ENCODE results near the gene PKD2.
A peak's percentile ranks its signal among the peaks of the same experiment; 100 is the strongest.
"Not testable (repeated sequence)": the region's sequence is repeated elsewhere in the genome, so short reads cannot be mapped to it uniquely, and the experiment has no call there.

PKD2 gene

DNA sequence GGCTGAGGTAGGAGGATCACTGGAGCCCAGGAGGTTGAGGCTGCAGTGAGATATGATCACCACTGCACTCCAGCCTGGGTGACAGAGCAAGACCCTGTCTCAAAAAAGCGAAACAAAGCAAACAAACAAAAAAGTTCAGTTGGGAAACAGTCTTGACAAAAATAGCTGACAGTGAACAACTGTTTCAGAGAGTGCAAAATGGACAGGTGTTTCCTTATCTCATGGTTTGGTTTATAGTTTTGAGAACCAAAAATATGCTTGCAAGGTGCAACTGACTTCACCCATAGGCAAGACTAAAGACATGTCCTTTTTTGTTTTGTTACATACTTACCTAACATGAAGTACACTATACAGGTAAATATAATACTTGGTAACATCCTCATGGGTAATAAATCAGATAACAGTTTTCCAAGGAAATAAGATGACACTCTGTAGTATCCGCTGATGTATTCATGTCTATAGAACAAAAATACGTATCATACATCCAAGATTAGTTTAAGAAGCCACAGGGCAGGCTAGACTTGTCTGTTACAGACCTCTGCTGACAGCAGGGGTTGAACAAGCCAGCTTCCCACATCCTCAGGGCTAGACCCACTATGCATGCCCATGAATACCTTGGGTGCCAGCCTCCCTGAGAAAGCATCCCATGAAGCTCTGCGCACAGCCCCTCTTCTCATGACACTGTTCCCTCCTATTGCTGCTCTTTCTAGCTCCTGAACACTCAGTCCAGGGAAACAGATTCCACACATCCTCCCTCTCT is 91.7 kb downstream of the PKD2 start:
- TF ChIP-seq, protein P1, sequence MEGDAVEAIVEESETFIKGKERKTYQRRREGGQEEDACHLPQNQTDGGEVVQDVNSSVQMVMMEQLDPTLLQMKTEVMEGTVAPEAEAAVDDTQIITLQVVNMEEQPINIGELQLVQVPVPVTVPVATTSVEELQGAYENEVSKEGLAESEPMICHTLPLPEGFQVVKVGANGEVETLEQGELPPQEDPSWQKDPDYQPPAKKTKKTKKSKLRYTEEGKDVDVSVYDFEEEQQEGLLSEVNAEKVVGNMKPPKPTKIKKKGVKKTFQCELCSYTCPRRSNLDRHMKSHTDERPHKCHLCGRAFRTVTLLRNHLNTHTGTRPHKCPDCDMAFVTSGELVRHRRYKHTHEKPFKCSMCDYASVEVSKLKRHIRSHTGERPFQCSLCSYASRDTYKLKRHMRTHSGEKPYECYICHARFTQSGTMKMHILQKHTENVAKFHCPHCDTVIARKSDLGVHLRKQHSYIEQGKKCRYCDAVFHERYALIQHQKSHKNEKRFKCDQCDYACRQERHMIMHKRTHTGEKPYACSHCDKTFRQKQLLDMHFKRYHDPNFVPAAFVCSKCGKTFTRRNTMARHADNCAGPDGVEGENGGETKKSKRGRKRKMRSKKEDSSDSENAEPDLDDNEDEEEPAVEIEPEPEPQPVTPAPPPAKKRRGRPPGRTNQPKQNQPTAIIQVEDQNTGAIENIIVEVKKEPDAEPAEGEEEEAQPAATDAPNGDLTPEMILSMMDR (conservative IDR thresholded peaks at IDR 0.05; ENCODE audit: low read depth, low read length) = no peak

DNA sequence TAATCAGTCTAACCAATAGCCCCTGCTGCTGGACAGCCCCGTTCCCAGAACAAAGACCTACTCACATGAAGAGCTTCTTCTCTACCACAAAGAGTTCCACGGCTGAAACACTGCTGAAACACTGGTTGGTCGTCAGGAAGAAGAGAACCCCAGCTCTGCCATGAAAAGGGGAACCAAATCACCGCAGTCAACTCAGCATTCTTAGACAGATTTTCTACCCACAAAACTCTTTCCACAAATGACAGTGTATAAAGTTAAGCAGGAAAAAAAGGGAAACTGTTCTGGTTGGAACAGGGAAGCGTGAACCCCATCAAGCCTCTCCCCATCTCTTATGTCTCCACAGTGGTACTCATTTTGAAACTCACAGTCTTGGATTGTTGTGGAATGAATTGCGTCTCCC is 93.7 kb downstream of the PKD2 start:
- TF ChIP-seq, protein P1 (conservative IDR thresholded peaks at IDR 0.05; ENCODE audit: low read depth, low read length) = no peak
- no peak for DNase-seq (ENCODE audit: low read depth)
- no peak overlapping the region for H3K4me3 ChIP-seq (ENCODE audit: low read depth, low read length)

More for the DNA sequence above, 91.7 kb downstream of the PKD2 start:
- no peak overlapping the region for H3K4me3 ChIP-seq (ENCODE audit: low read depth, low read length)
- DNase-seq (ENCODE audit: low read depth) = no peak

DNA sequence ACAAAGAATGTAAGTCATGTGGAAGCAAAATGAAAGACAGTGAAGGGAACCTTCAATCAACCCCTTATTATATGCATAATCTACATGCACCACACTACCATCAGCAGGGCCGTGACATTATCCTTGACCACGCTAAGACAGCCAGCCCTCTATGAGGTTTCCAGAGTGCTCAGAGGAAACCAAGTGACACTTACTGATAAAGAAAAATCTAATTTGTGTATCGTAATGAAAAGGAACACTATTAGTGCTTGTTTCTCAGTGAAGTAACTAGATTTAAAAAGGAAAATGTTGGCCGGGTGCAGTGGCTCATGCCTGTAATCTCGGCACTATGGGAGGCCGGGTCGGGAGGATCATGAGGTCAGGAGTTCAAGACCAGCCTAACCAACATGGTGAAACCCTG is 94.6 kb downstream of the PKD2 start:
- TF ChIP-seq, protein P1 (conservative IDR thresholded peaks at IDR 0.05; ENCODE audit: low read depth, low read length) = no peak
- H3K4me3 ChIP-seq (ENCODE audit: low read depth, low read length) = no peak overlapping the region
- DNase-seq (ENCODE audit: low read depth) = no peak

DNA sequence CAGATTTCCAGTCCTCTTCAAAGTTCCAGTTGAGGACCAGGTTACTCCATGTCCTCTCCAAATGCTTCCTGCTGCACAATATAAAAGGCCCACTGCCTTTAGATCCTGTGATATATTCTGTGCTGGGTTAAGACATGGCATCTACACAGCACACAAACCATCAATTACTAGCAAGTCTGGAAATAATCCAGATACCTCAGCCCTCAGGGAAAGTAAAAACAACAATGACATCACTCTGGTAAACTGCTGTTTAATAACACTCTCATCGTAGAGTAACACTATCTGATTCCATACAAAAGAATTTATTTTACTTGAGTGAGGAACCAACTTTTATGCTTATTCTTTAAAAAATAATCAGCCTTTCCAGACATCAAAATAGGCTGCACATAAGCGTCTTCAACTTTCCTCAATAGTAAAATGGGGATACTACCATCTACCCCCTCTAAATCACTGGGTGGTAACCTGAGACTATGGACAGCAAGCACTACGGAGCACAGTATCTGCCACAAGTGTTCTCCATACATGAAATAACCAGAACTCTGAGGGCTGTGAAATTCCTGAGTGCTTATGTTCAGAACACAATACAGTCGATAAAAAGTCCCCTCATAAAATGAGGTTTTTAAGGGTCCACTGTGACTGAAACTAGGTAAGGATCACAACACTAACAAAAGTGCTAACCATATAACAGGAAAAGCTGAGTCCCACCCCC is 97.6 kb downstream of the PKD2 start:
- DNase-seq (ENCODE audit: low read depth) = peak; percentile 72
- TF ChIP-seq, protein P1 (conservative IDR thresholded peaks at IDR 0.05; ENCODE audit: low read depth, low read length) = no peak
- H3K4me3 ChIP-seq (ENCODE audit: low read depth, low read length) = no peak overlapping the region

DNA sequence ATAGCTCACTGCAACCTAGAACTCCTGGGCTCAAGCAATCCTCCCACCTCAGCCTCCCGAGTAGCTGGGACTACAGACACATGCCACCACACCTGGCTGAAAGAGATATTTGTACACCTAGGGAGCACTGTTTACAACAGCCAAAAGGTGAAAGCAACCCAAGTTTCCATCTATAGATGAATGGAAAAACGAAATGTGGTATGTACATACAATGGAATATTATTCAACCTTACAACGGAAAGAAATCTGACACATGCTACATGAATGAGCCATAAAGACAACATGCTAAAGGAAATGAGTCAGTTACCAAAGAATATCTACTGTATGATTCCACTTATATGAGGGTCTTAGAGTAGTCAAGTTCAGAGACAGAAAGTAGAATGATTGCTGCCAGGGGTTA is 98.8 kb downstream of the PKD2 start:
- DNase-seq (ENCODE audit: low read depth) = peak; percentile 23
- TF ChIP-seq, protein P1 (conservative IDR thresholded peaks at IDR 0.05; ENCODE audit: low read depth, low read length) = no peak
- H3K4me3 ChIP-seq (ENCODE audit: low read depth, low read length) = no peak overlapping the region

DNA sequence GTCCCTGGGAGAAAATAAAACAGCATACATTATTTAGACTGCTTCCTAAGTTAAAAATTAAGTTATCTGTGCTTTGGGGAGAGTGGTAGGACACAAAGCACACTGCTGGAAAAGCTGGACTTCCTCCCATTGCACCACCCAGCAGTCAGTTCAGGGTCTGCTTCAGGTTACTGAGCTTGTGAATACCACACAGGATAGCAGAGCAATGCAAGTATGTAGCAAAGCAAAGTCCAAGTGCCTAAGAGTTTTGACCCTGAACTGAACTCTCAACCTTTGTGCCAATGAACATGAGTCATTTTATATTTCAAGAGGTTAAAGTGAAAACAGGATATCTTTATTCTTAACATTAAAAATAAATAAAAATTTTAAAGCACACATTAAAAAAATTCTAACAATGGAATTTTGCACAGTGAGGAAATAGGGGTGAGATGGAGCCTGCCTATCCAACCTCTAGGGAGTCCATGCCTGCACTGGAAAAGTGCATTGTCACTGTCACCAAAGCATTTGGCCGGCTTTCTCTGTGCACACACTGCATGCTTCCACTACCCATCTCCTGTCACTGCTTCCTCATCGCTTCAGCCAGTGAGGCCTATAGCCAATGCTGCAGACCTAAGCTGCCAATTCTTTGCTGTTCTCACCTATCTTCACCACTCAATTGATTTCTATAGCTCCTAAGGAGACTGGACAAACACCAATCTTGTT is 100.1 kb downstream of the PKD2 start:
- no peak overlapping the region for H3K4me3 ChIP-seq (ENCODE audit: low read depth, low read length)
- DNase-seq (ENCODE audit: low read depth) = peak; percentile 34
- TF ChIP-seq, protein P1 (conservative IDR thresholded peaks at IDR 0.05; ENCODE audit: low read depth, low read length) = no peak

DNA sequence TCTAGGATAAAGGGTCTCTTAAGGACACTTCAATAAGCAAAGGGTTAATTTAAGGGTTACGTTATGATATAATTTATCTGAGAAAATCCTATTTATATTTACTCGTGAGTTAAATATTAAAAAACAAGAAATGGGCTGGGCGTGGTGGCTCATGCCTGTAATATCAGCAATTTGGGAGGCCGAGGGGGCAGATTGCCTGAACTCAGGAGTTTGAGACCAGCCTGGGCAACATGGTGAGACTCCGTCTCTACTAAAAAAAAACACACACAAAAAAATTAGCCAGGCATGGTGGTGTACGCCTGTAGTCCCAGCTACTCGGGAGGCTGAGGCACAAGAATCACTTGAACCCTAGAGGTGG is 100.7 kb downstream of the PKD2 start:
- H3K4me3 ChIP-seq (ENCODE audit: low read depth, low read length); DNase-seq (ENCODE audit: low read depth): not testable (repeated sequence)
